GM21367 (cell line): ENCODE data around the gene PLXNA1.

Experiments
- ATAC-seq: cut with Tn5 transposase; IDR thresholded peaks from one replicate; pipeline ENCODE4 v1.9.1; 2021; ENCODE audit not compliant: unreplicated experiment

Gene PLXNA1

GRCh38 chr3:127015282-127016042 lies 32.5 kb downstream of the PLXNA1 start:
- no peak for ATAC-seq

DNA sequence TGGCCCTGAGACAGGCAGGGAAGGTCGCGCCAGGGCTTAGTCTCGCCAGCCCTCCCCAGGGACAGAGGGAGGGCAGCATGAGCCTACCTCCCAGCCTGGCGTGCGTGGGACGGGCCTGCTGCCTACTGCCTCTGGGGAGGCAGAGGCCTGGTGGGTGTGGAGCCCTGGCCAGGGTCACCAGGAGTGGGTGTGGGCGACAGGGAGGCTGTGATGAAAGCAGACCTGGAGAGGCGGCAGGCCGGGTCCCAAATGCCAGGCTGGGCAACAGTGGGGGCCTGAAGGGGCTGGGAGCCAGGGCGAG lies 33.1 kb downstream of the PLXNA1 start:
- no peak for ATAC-seq

GRCh38 chr3:127016461-127016860 lies 33.5 kb downstream of the PLXNA1 start:
- no peak for ATAC-seq

- ATAC-seq, result no peak
These were observed 34.3 kb downstream of the PLXNA1 start for GRCh38 chr3:127017229-127017628.

- ATAC-seq, result no peak
These were observed 34.9 kb downstream of the PLXNA1 start for GRCh38 chr3:127017781-127018180.

GRCh38 chr3:127018306-127018828 lies 35.5 kb downstream of the PLXNA1 start:
- ATAC-seq, result no peak

DNA sequence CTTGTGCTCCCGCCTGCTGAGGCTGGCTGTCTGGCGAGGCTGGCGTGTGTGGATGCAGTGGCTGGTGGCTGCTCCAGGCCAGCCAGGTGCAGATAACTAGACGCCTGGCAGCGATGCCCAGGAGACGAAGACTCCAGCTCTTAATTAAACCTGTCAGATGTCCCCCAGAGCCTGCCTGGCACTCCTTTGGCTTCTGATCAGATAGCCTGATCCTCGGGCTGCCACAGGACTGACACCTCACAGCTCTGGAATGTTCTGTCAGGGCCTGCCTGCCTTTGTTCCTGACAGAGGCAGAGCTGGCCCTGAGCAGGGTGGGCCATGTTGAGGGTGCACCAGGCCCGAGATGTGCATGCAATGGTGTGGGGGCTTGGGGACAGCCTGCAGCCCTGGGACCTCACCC lies 36.5 kb downstream of the PLXNA1 start:
- no peak for ATAC-seq

GRCh38 chr3:127020543-127020942 lies 37.6 kb downstream of the PLXNA1 start:
- no peak for ATAC-seq

DNA sequence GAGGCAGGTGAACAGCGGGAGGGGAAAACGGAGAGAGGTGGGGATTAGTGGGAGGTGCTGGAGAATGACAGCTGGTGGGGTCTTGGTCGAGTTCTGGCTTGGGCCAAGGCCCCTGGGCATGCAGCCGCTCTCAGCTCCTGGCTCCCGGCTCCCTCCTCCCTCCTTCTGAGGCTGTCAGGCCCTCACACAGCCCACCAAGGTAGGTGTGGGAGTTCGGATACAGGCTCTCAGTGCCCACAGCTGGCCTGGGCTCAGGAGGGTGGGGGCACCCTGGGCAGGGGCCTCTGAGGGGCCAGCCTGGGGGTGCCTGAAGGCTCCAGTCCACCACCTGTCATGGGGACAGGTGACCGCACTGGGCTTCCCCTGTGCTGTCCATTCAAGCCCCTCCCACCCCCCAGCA lies 39.9 kb downstream of the PLXNA1 start:
- ATAC-seq, result no peak

- ATAC-seq, result no peak
These were observed 42.5 kb downstream of the PLXNA1 start for GRCh38 chr3:127025456-127025855.

DNA sequence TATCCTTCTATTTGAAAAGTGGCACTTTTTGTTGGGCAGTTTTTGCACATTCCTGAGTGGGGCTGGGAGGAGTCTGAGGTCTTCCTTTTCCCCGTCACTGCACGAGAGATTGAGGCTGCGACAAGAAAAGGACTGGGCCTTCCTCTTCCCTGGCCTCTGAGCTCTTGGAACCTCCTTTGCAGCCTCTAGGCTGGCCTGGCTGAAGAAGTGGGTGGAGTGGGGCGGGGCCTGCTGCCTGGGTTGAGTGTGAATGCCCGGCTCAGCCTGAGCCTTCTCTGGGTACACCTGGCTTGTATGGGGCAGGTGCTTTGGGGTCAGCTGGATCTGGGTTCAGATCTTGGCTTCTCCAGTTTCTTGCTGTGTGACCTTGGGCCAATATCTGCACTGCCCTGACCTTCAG lies 43.1 kb downstream of the PLXNA1 start:
- ATAC-seq, result no peak

DNA sequence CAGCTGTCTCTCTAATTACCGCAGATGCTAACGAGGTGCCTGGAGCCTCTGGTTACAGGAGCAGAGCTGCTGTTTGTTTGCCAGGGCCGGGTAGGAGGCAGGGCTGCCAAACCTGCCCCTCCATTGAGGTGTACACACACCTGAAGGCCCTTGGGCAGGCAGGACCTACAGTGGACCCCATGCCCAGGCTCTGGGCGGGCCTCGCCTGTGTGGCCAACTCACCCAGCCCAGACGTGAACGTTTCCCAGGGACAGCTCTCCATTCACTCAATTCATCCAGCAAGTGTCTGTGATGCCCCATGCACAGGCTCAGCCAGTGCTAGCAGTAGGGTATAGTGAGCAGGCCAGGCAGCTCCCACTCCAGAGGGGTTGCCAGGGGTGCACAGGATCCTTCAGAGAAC lies 43.7 kb downstream of the PLXNA1 start:
- no peak for ATAC-seq

GRCh38 chr3:127027061-127027735 lies 44.3 kb downstream of the PLXNA1 start:
- ATAC-seq, result no peak

DNA sequence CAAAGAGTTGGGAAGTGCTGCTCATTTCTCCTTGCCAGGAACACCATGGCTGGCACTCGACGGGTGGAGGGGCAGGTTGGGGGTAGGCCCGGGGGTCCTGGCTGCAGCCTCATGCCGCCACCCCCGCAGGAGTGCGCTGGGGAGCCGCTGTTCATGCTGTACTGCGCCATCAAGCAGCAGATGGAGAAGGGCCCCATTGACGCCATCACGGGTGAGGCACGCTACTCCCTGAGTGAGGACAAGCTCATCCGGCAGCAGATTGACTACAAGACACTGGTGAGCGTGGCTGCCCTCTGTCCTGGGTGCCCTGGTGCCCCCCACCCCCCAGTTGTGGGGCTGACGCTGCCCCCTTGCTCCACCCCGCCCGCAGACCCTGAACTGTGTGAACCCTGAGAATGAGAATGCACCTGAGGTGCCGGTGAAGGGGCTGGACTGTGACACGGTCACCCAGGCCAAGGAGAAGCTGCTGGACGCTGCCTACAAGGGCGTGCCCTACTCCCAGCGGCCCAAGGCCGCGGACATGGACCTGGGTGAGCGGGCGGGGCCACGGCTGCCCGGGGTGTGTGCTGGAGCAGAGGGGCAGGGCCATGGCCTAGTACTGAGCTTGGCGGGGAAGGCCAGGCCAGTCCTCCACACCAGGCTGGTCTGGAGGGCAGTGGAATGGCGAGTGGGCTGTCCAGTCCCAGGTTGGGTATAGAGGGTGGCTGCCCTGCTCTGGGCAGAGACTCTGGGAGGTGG lies 45.1 kb downstream of the PLXNA1 start:
- no peak for ATAC-seq

DNA sequence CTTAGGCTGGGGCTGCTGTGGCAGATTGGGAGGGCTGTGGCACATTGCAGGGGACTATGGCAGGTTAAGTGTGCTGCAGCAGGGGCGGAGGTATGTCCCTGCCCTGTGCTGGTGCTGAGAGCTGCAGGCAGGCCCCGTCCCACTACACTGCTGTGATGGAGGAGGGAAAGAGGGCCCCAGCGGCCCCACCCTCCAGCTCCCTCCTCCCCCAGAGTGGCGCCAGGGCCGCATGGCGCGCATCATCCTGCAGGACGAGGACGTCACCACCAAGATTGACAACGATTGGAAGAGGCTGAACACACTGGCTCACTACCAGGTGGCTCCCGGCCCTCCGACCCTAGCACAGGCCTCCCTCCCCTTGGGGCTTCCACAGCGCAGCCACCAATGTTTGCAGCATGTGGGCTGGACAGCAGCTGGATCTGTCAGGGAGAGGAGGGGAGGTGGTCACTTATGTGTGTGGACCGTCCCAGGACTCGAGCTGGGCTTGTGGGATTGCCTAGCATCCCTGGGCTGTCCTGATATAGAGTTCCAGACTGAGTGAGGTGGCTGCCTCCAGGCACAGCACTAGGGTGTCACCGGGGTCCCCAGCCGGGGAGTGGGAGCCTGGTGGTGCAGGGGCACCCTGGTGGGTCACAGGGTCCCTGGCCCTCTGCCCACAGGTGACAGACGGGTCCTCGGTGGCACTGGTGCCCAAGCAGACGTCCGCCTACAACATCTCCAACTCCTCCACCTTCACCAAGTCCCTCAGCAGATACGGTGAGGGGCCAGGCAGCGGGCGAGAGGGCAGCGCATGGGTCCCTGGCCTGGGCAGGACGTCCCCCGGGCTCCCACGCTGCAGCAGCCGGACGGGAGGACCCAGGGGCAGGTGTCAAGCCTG lies 46.1 kb downstream of the PLXNA1 start:
- no peak for ATAC-seq

GRCh38 chr3:127029658-127030507 lies 47.0 kb downstream of the PLXNA1 start:
- no peak for ATAC-seq

GRCh38 chr3:127030508-127031412 lies 47.8 kb downstream of the PLXNA1 start:
- no peak for ATAC-seq

DNA sequence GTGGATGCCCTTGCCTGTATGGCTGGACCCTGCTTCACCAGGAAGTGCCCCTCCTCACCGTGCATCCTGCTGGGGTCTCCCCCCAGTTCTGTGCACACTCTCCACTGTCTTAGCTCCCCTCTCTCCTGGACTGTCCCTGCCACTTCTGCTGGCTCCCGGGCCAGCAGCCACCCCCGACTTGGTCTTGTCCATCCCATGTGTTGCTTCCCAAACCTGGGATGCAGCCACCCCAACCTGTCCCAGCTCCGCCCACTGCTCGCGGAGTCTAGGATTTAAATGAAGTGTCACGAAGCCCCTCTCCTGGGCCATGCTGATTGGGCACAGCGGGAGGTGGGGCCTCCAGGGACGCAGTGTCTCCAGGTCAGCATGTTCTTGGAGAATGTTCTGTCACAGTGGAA lies 48.5 kb downstream of the PLXNA1 start:
- ATAC-seq, result no peak

DNA sequence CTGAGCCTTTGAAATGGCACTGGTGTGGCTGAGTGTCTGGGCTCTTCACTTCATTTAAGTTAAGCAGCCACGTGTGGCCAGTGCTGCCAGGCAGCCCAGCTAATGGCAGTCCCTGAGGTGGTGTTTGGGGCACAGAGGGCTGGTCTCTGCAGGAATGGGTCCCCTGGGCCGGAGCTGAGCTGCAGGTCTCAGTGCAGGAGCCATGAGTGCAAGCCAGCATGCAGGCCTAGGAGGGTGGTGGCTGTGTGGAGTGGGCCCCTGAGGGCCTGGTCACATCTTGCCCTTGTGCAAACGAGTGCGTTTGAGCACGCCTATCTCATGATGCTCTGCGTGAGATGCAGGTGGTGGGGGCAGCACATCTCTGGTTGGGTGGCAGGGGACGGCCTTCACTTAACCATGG lies 48.9 kb downstream of the PLXNA1 start:
- ATAC-seq, result no peak
